ENCODE data around the gene BIRC5. TPM values are rescaled to one million over a fixed set of nuclear protein-coding genes. Genes with fewer than 3 reads are reported as not detected.
A peak's percentile ranks its signal among the peaks of the same experiment; 100 is the strongest.

Gene BIRC5
- total RNA-seq, 3 donors from 2014 or later (not counting 1 experiment from before 2014, with no cell fraction given) = 0.73 to 1.9 (median 1.2) TPM

GRCh38 chr17:78228176-78228575, 14.1 kb downstream of the BIRC5 start:
- H3K4me3 ChIP-seq (ENCODE audit: low read length) = no peak overlapping the region
- no peak for DNase-seq
- Mint-ChIP-seq H3K36me3 (no peaks in the 10 kb centered on the region), H3K9me3 (no peaks in the 10 kb centered on the region), H3K27me3 (ENCODE audit: low read depth in 2 of 2) (peaks cover 25 to 28% of the 10 kb centered on the region in 2 donors), H3K4me1 (peaks cover 4% of the 10 kb centered on the region in 2 donors), H3K27ac (no peak overlapping the region), H3K4me3 (no peak overlapping the region)
- 37% methylated on average over 3 of the region's 4 CpGs for WGBS (ENCODE audit: insufficient coverage)
- H3K27ac ChIP-seq (ENCODE audit: low read length) = no peak overlapping the region
- TF ChIP-seq CTCF (IDR thresholded peaks at IDR 0.05) = no peak
- no peaks in the 10 kb centered on the region for H3K36me3 ChIP-seq (ENCODE audit: control insufficient read depth, insufficient read depth, low read length)
- no peaks in the 10 kb centered on the region for H3K9me3 ChIP-seq (ENCODE audit: control insufficient read depth, insufficient read depth, low read length)
- intact Hi-C loops (cut with micrococcal nuclease) = no loop called here
- H3K27me3 ChIP-seq (ENCODE audit: control insufficient read depth, insufficient read depth, low read length) = peaks cover 23% of the 10 kb centered on the region
- ATAC-seq = no peak
- peaks cover 10% of the 10 kb centered on the region for H3K4me1 ChIP-seq (ENCODE audit: control insufficient read depth, insufficient read depth, low read length)

- Histone ChIP-seq H3K4me1 (ENCODE audit: control insufficient read depth, insufficient read depth, low read length) (peaks cover 10% of the 10 kb centered on the region), H3K27ac (ENCODE audit: low read length) (no peak overlapping the region), H3K9me3 (ENCODE audit: control insufficient read depth, insufficient read depth, low read length) (no peaks in the 10 kb centered on the region), H3K4me3 (ENCODE audit: low read length) (no peak overlapping the region), H3K27me3 (ENCODE audit: control insufficient read depth, insufficient read depth, low read length) (peaks cover 23% of the 10 kb centered on the region), H3K36me3 (ENCODE audit: control insufficient read depth, insufficient read depth, low read length) (no peaks in the 10 kb centered on the region)
- ATAC-seq (no peak), DNase-seq (peak in 1 of 2 donors; percentile 33)
- intact Hi-C loops (cut with micrococcal nuclease) = no loop called here
- no peaks in the 10 kb centered on the region for H3K9me3 Mint-ChIP-seq
- H3K36me3 Mint-ChIP-seq = no peaks in the 10 kb centered on the region
- WGBS (ENCODE audit: insufficient coverage) = 63% methylated on average over 13 of the region's 13 CpGs
- no peak overlapping the region for H3K27ac Mint-ChIP-seq
- H3K27me3 Mint-ChIP-seq (ENCODE audit: low read depth in 2 of 2) = peaks cover 25 to 28% of the 10 kb centered on the region in 2 donors
- no peak for TF ChIP-seq CTCF (IDR thresholded peaks at IDR 0.05)
- H3K4me1 Mint-ChIP-seq = peaks cover 4% of the 10 kb centered on the region in 2 donors
- H3K4me3 Mint-ChIP-seq = no peak overlapping the region
Observed at GRCh38 chr17:78230252-78230962, 16.4 kb downstream of the BIRC5 start.

GRCh38 chr17:78230996-78231935, 17.2 kb downstream of the BIRC5 start, which contains the start of gene TMEM235:
Gene TMEM235 (plus strand): TSS chr17:78231631. CDS start chr17:78232024, 393 bp downstream.
- Mint-ChIP-seq H3K36me3 (no peaks in the 10 kb centered on the region), H3K27me3 (ENCODE audit: low read depth in 2 of 2) (peaks cover 25 to 28% of the 10 kb centered on the region in 2 donors), H3K27ac (no peak within 1 kb of the TSS), H3K4me1 (peaks cover 4% of the 10 kb centered on the region in 2 donors), H3K4me3 (no peak within 1 kb of the TSS), H3K9me3 (no peaks in the 10 kb centered on the region)
- Histone ChIP-seq H3K27me3 (ENCODE audit: control insufficient read depth, insufficient read depth, low read length) (peaks cover 23% of the 10 kb centered on the region), H3K36me3 (ENCODE audit: control insufficient read depth, insufficient read depth, low read length) (no peaks in the 10 kb centered on the region), H3K4me3 (ENCODE audit: low read length) (no peak within 1 kb of the TSS), H3K9me3 (ENCODE audit: control insufficient read depth, insufficient read depth, low read length) (no peaks in the 10 kb centered on the region), H3K4me1 (ENCODE audit: control insufficient read depth, insufficient read depth, low read length) (peaks cover 10% of the 10 kb centered on the region), H3K27ac (ENCODE audit: low read length) (no peak within 1 kb of the TSS)
- ATAC-seq = no peak
- intact Hi-C loops (cut with micrococcal nuclease) = no loop called here
- 28% methylated on average over 44 of the region's 52 CpGs for WGBS (ENCODE audit: insufficient coverage)
- no peak for TF ChIP-seq CTCF (IDR thresholded peaks at IDR 0.05)
- DNase-seq = no peak
